Heart left ventricle (tissue), 13 donors: ENCODE data around the gene FHL5.

Experiments
- CTCF ChIP-seq, 12 donors: fragments of 200-600 bp; sonication (generic) in 4 of 12; IDR thresholded peaks; one replicate each; pipeline versions ENCODE4 v1.5.0 to v1.8.0; 2018 to 2022; ENCODE audit warnings: antibody characterized with exemption in 12 of 12, mild to moderate bottlenecking in 5 of 12
- POLR2A ChIP-seq, 2 donors: fragments of 450-650 bp; IDR thresholded peaks; one replicate each; pipeline ENCODE4 v1.6.1; 2017; ENCODE audit warnings: antibody characterized with exemption in 2 of 2, mild to moderate bottlenecking in 2 of 2, moderate library complexity in 2 of 2
- donor health status: ischemic (EF 13 %, LVEDD 7.1; RV severe dilation, severe dysfunction).
- donor health status: DM: no; HTN: yes; CAD: no.
- donor health status: DM: no; HTN: no; CAD: no.
- donor health status: ischemic (EF 25% LVEDD 6.9; RV normal size, moderate dysfunction).
- donor health status: ischemic (EF 25% LVEDD 5.7; RV mildly dilated, moderate dysfunction).
- donor health status: ischemic (EF 35%, LVEDD 5.7; RV mildly dilated, moderate dysfunction).
- donor health status: nonischemic (EF 11% LVEDD 7.7; RV severe dilation, severe dysfunction).
- donor health status: DM: yes; HTN: yes; CAD: no.
- donor health status: PGD.
- donor health status: ischemic (EF 29% LVEDD 5.4; RV normal size, mild dysfunction).
- donor health status: nonischemic (EF 23%, LVEDD 6.1; RV moderate dilation, normal function).

GRCh38 chr6:96542702-96543101, 20.2 kb upstream of the FHL5 start:
- TF ChIP-seq POLR2A (IDR thresholded peaks at IDR 0.05) (no peak), CTCF (IDR thresholded peaks at IDR 0.05) (peak in 9 of 12 donors; percentile 9 to 56 (median 39))
